Cerebellar nuclear complex (tissue), 1 donor: ENCODE results near the gene IRF2BP1.

ENCODE experiments used
- DNase-seq, 2 experiments: peaks; one replicate each; lab custom pipeline; 2025; lab: John Stamatoyannopoulos, UW

The IRF2BP1 gene

GRCh38 chr19:45860359-45861259 lies 25.3 kb downstream of the IRF2BP1 start:
- no peak for DNase-seq

GRCh38 chr19:45854167-45854778 lies 31.7 kb downstream of the IRF2BP1 start:
- DNase-seq = no peak

- no peak for DNase-seq
These were observed 33.0 kb downstream of the IRF2BP1 start for GRCh38 chr19:45852983-45853382.

GRCh38 chr19:45852145-45852750 lies 33.7 kb downstream of the IRF2BP1 start:
- DNase-seq = no peak

- DNase-seq = no peak
These were observed 37.0 kb downstream of the IRF2BP1 start for GRCh38 chr19:45848922-45849321.

- no peak for DNase-seq
These were observed 38.3 kb downstream of the IRF2BP1 start for GRCh38 chr19:45847663-45848062.

- DNase-seq = no peak
These were observed 43.7 kb downstream of the IRF2BP1 start for GRCh38 chr19:45842198-45842597.

GRCh38 chr19:45834970-45835369 lies 51.0 kb downstream of the IRF2BP1 start:
- no peak for DNase-seq
